Neuron (in vitro differentiated cells): ENCODE results near the gene MLXIP.

Source experiments
- H2AFZ ChIP-seq: one replicate; pipeline ENCODE4 v1.6.1; 2013; ENCODE audit warnings: low read depth, mild to moderate bottlenecking, inconsistent platforms, low read length, moderate library complexity
- H3K27me3 ChIP-seq: one replicate; pipeline ENCODE4 v1.6.1; 2013; ENCODE audit warnings: low read length; ENCODE audit not compliant: insufficient read depth
- H3K36me3 ChIP-seq: one replicate; pipeline ENCODE4 v1.6.1; 2013; ENCODE audit warnings: low read length; ENCODE audit not compliant: insufficient read depth
- H3K4me1 ChIP-seq: one replicate; pipeline ENCODE4 v1.6.1; 2013; ENCODE audit warnings: low read length; ENCODE audit not compliant: insufficient read depth
- H3K4me3 ChIP-seq: 2 replicates; pipeline ENCODE4 v1.5.1; 2013; ENCODE audit warnings: mild to moderate bottlenecking, low read length, moderate library complexity
- H3K9me3 ChIP-seq: one replicate; pipeline ENCODE4 v1.6.1; 2013; ENCODE audit warnings: low read length

The MLXIP gene

GRCh38 chr12:122086641-122087285, 8.2 kb downstream of the MLXIP start:
- Histone ChIP-seq H3K4me3 (no peak overlapping the region), H2AFZ (no peak overlapping the region), H3K36me3 (peaks cover 32% of the 10 kb centered on the region), H3K27me3 (no peaks in the 10 kb centered on the region), H3K9me3 (no peaks in the 10 kb centered on the region), H3K4me1 (peaks cover 2% of the 10 kb centered on the region)

DNA sequence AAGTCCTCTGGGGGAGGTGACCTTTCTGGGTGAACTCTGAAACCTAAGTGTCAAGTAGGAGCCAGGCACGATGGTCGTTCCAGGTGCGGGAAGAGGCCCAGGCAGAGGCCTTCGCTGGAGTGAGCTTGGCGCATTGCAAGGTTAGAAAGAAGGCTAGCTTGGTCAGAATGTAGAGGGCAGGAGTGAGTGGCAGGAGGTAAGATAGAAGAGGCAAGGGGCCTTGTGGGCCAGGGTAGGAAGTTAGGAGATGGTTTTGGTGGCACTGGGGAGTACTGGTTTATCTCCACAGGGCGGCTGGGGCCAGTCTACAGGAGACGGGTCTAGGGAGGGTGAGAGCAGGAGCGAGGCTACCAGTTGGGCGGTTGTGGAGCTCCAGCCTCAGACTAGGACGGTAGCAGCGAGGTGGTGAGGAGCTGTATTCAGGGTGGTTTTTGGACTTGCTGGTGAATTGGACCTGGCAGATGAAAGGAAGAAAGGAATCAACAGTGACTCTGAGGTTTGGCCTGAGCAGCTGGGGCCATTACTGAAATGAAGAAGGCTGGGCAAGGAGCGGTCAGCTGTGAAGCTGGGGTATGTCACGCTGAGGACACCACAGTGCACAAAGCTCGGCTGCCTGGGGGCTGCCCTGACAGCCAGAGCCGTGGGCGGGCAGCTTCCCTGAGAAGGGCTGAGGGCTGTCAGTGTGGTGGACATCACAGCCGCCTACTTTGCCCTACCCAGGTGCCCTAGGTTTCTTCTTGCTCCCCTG, 9.0 kb downstream of the MLXIP start:
- Histone ChIP-seq H3K36me3 (peaks cover 32% of the 10 kb centered on the region), H2AFZ (no peak overlapping the region), H3K9me3 (no peaks in the 10 kb centered on the region), H3K27me3 (no peaks in the 10 kb centered on the region), H3K4me3 (no peak overlapping the region), H3K4me1 (peaks cover 2% of the 10 kb centered on the region)

DNA sequence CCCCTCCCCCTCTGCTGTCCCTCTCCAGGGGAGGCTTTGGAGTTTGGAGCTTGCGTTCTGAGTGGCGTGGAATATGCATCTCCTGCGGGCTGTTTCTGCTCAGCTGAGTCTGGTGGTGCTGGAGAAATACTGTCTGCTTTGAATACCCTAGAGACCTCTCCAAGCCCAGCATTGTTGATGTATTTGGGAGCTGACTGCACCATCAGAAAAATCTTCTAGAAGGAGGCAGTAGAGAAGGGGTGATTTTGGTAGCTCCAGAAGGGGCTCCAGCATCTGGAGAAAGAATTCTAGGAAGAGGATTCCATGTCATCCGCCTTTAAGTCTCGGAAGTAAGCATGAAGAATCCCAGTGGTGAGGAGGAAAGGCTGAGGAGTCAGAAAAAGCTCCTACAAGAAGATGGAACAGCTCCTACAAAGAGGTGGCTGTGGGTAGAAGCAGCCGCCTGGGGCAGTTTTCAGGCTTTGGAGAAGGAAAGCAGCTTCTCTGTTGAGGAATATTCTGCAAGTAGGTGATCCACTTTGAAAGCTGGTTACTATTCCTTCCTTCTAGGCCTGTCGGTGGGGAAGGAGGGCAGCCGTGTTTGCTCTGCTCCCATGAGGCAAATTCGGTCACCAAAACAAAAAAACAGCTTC, 9.7 kb downstream of the MLXIP start:
- no peaks in the 10 kb centered on the region for H3K27me3 ChIP-seq
- no peaks in the 10 kb centered on the region for H3K9me3 ChIP-seq
- no peak overlapping the region for H3K4me3 ChIP-seq
- H3K4me1 ChIP-seq: peaks cover 2% of the 10 kb centered on the region
- H2AFZ ChIP-seq: no peak overlapping the region
- H3K36me3 ChIP-seq: peaks cover 32% of the 10 kb centered on the region

GRCh38 chr12:122089077-122089476, 10.5 kb downstream of the MLXIP start:
- H3K27me3 ChIP-seq: no peaks in the 10 kb centered on the region
- H3K4me3 ChIP-seq: no peak overlapping the region
- H2AFZ ChIP-seq: no peak overlapping the region
- peaks cover 26% of the 10 kb centered on the region for H3K36me3 ChIP-seq
- H3K4me1 ChIP-seq: peaks cover 2% of the 10 kb centered on the region
- H3K9me3 ChIP-seq: no peaks in the 10 kb centered on the region

GRCh38 chr12:122090759-122091515, 12.4 kb downstream of the MLXIP start:
- Histone ChIP-seq H2AFZ (no peak overlapping the region), H3K9me3 (no peaks in the 10 kb centered on the region), H3K27me3 (no peaks in the 10 kb centered on the region), H3K36me3 (peaks cover 12% of the 10 kb centered on the region), H3K4me3 (no peak overlapping the region), H3K4me1 (peaks cover 2% of the 10 kb centered on the region)

DNA sequence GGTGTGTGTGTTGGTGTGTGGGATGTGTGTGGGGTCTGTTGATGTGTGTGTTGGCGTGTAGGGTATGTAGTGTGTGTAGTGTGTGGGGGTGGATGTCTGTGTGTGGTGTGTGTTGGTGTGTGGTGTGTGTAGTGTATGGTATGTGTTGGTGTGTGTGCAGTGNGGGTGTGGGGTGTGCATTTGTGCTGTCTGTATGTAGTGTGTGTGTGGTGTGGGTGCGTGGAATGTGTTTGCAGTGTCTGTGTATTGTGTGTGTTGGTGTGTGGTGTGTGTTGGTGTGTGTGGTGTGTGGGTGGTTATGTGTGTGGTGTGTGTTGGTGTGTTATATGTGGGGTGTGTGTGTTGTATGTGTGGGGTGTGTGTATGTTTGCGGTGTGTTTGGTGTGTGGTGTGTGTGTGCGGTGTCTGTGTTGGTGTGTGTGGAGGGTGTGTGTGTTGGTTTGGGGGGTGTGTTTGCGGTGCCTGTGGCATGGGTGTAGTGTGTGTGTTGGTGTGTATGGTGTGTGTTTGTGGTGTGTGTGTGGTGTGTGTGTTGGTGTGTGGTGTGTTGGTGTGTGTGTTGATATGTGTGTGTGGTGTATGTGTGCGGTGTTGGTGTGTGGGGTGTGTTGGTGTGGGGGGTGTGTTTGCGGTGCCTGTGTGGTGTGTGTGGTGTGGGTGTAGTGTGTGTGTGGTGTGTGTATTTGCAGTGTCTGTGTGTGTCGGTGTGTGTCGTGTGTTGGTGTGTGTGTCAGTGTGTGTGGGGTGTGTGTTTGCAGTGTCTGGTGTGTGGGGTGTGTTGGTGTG, 14.7 kb downstream of the MLXIP start:
- Histone ChIP-seq H3K36me3 (peaks cover 1% of the 10 kb centered on the region), H3K27me3 (no peaks in the 10 kb centered on the region), H2AFZ (no peak overlapping the region), H3K4me1 (peaks cover 11% of the 10 kb centered on the region), H3K4me3 (no peak overlapping the region), H3K9me3 (no peaks in the 10 kb centered on the region)

- Histone ChIP-seq H3K4me3 (no peak overlapping the region), H2AFZ (no peak overlapping the region), H3K27me3 (no peaks in the 10 kb centered on the region), H3K4me1 (peaks cover 10% of the 10 kb centered on the region), H3K36me3 (no peaks in the 10 kb centered on the region), H3K9me3 (no peaks in the 10 kb centered on the region)
Observed at GRCh38 chr12:122094137-122094734, 15.7 kb downstream of the MLXIP start.

DNA sequence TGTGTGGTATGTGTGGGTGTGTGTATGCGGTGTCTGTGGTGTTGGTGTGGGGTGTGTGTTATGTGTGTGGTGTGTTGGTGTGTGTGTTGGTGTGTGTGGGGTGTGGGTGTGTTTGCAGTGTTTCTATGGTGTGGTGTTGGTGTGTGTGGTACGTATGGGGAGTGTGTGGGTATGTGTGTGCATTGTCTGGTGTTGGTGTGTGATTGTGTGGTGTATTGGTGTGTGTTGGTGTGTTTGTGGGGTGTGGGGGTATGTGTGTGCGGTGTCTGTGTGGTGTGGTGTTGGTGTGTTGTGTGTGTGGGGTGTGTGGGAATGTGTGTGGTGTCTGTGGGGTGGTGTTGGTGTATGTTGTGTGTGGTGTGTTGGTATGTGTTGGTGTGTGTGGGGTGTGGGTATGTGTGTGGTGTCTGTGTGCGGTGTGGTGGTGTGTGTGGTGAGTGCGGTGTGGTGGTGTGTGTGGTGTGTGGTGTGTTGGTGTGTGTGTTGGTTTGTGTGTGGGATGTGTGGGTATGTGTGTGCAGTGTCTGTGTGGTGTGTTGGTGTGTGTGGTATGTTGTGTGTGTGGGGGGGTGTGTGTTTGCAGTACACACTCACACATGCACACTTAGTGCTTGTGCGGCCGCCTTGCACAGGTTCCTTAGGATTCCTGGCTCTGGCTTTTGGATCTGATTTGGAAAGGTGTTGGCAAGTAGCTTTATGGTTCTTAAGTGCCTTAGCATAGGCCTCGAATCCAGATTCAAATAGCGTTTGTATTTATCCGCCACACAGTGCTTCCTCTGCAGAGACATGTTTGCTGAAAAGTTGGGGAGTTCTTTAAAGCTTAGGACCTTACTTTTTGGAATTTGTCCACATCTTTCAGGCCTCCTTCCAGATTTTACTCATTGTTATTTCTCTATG, 16.4 kb downstream of the MLXIP start:
- Histone ChIP-seq H2AFZ (no peak overlapping the region), H3K4me3 (no peak overlapping the region), H3K4me1 (peaks cover 10% of the 10 kb centered on the region)

DNA sequence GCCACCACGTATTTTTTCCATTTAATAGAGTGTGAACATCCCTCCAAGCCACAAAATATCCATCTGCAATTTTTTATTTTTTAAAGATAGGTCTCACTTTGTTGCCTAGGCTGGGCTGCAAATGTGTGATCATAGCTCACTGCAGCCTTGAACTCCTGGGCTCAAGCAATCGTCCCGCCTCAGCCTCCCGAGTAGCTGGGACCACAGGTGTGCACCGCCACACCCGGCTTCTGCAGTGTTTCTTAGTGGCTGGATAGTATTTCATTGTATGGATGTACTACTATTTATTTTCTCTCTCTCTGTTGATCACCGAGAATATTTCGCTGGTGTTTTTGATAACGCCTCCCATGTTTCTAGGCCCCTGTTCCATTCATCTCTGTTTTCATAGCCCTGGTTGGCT, 17.5 kb downstream of the MLXIP start:
- no peak overlapping the region for H2AFZ ChIP-seq
- no peak overlapping the region for H3K4me3 ChIP-seq
- H3K27me3 ChIP-seq: no peaks in the 10 kb centered on the region
- H3K36me3 ChIP-seq: no peaks in the 10 kb centered on the region
- H3K4me1 ChIP-seq: peaks cover 10% of the 10 kb centered on the region
- H3K9me3 ChIP-seq: no peaks in the 10 kb centered on the region

More for the DNA sequence above, 16.4 kb downstream of the MLXIP start:
- no peaks in the 10 kb centered on the region for H3K9me3 ChIP-seq
- no peaks in the 10 kb centered on the region for H3K36me3 ChIP-seq
- H3K27me3 ChIP-seq: no peaks in the 10 kb centered on the region

DNA sequence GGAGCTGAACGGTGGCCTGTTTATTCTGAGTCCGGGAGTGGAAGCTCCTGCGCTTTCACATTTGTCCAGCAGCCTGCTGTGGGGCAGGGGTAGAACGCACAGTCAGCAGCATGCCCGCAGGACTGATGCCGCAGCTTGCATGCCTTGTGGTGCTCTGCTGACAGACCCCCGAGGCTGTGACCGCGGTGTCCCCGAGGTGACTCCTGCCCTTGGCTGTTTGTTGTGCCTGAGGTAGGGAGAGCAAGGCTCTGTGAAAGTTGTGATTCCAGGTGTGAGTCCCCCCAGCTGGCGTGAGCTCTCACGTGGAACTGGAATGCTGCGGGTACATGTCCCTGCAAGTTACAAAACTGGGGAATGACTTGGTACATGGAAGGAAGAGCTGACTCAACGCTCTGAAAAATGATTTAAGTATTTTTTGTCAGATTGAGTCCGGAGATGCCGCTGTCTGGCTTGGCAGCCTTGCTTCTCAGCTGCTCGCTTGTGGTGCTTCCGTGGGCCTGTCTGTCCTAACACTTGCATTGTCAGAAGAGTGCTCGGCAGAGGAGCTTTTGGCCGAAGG, 18.1 kb downstream of the MLXIP start:
- peaks cover 10% of the 10 kb centered on the region for H3K4me1 ChIP-seq
- no peak overlapping the region for H3K4me3 ChIP-seq
- no peaks in the 10 kb centered on the region for H3K27me3 ChIP-seq
- no peak overlapping the region for H2AFZ ChIP-seq
- no peaks in the 10 kb centered on the region for H3K36me3 ChIP-seq
- H3K9me3 ChIP-seq: no peaks in the 10 kb centered on the region

DNA sequence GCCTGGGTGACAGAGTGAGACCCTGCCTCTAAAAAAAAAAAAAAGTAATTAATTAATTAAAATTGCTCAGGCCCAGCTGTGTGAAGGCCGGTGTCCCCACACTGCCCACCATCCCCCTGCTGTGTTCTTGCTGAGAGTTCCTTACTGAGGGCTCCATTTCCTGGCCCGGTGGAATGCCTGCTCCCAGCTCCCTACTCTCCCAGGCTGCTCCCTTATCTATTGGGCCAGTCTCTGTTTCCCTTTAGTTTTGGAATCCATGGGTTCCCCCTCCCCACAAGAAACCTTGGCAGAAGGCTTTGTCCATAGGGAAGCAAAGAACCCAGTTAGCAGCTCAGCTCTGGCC, 19.0 kb downstream of the MLXIP start:
- Histone ChIP-seq H3K9me3 (peaks cover 1% of the 10 kb centered on the region), H3K27me3 (no peaks in the 10 kb centered on the region), H2AFZ (no peak overlapping the region), H3K4me3 (no peak overlapping the region), H3K36me3 (peaks cover 3% of the 10 kb centered on the region), H3K4me1 (peaks cover 10% of the 10 kb centered on the region)
